DMS114 treated with DMSO at 0.1 percent for 48 hours (cell line): Measurements from ENCODE around the gene FGF8.
"Not testable (repeated sequence)": the region's sequence is repeated elsewhere in the genome, so short reads cannot be mapped to it uniquely, and the experiment has no call there.

ENCODE experiments used
- DNase-seq: peaks from one replicate; lab custom pipeline; 2025; ENCODE audit not compliant: unreplicated experiment; lab: John Stamatoyannopoulos, UW

The FGF8 gene

GRCh38 chr10:101775273-101776160, at the start of gene FGF8:
TSS of gene FGF8 (minus strand) at chr10:101776114. CDS start at chr10:101775900, 214 bp downstream.
- DNase-seq, result no peak

- no peak for DNase-seq
Observed at GRCh38 chr10:101824736-101825135, 48.8 kb upstream of the FGF8 start.

- no peak for DNase-seq
Observed at GRCh38 chr10:101818872-101819633, 43.1 kb upstream of the FGF8 start.

- DNase-seq, result peak; percentile 99
Observed at GRCh38 chr10:101818119-101818871, 42.4 kb upstream of the FGF8 start, which contains the start of gene OGA. TSS of gene OGA (minus strand) at chr10:101818444. CDS start at chr10:101818022, 422 bp downstream.

- DNase-seq, result peak; percentile 71
Observed at GRCh38 chr10:101817337-101818118, 41.6 kb upstream of the FGF8 start.

GRCh38 chr10:101816913-101817336, 41.0 kb upstream of the FGF8 start:
- DNase-seq, result no peak

GRCh38 chr10:101816376-101816775, 40.5 kb upstream of the FGF8 start:
- no peak for DNase-seq

GRCh38 chr10:101814466-101815071, 38.7 kb upstream of the FGF8 start:
- no peak for DNase-seq

GRCh38 chr10:101812606-101813005, 36.7 kb upstream of the FGF8 start:
- DNase-seq, result no peak

GRCh38 chr10:101807158-101807557, 31.2 kb upstream of the FGF8 start:
- no peak for DNase-seq

GRCh38 chr10:101803511-101803910, 27.6 kb upstream of the FGF8 start:
- no peak for DNase-seq

GRCh38 chr10:101797403-101798059, 21.6 kb upstream of the FGF8 start:
- DNase-seq, result no peak

GRCh38 chr10:101793526-101793925, 17.6 kb upstream of the FGF8 start:
- DNase-seq, result no peak

GRCh38 chr10:101789686-101790085, 13.8 kb upstream of the FGF8 start:
- no peak for DNase-seq

- not testable (repeated sequence) for DNase-seq
Observed at GRCh38 chr10:101789231-101789630, 13.3 kb upstream of the FGF8 start.

GRCh38 chr10:101785801-101786200, 9.9 kb upstream of the FGF8 start:
- DNase-seq, result no peak

GRCh38 chr10:101784558-101784957, 8.6 kb upstream of the FGF8 start:
- no peak for DNase-seq

- no peak for DNase-seq
Observed at GRCh38 chr10:101783736-101784118, 7.8 kb upstream of the FGF8 start.
